ENCODE measurements around the gene MISP.

MISP gene

GRCh38 chr19:750640-751423, at the start of gene MISP:
MISP (plus strand) TSS chr19:751112; CDS start chr19:756947, 5,835 bp downstream.
- no peak for TF ChIP-seq CTCF (IDR thresholded peaks at IDR 0.05)

GRCh38 chr19:703329-703650, 47.6 kb upstream of the MISP start:
- TF ChIP-seq CTCF (IDR thresholded peaks at IDR 0.05): no peak

- TF ChIP-seq CTCF (IDR thresholded peaks at IDR 0.05): no peak
Observed at GRCh38 chr19:703651-704446, 47.1 kb upstream of the MISP start.

- TF ChIP-seq CTCF (IDR thresholded peaks at IDR 0.05): no peak
Observed at GRCh38 chr19:704447-704741, 46.5 kb upstream of the MISP start.

GRCh38 chr19:708154-709143, 42.5 kb upstream of the MISP start, which contains the start of gene PALM:
PALM (plus strand) TSS chr19:708935; CDS start chr19:709147, 212 bp downstream.
- peak; percentile 23; the same call in 1 of the 2 replicates for TF ChIP-seq CTCF (IDR thresholded peaks at IDR 0.05)

- TF ChIP-seq CTCF (IDR thresholded peaks at IDR 0.05): no peak
Observed at GRCh38 chr19:709196-709964, 41.5 kb upstream of the MISP start.
